Parathyroid adenoma (tissue), 2 donors: ENCODE measurements around the gene PHYKPL.

Source experiments
- H2AFZ ChIP-seq: fragments of 300-600 bp; sonication (generic); one replicate; pipeline ENCODE4 v1.7.0; 2017; ENCODE audit warnings: antibody characterized with exemption, mild to moderate bottlenecking
- H3K27ac ChIP-seq: fragments of 300-600 bp; sonication (generic); one replicate; pipeline ENCODE4 v1.7.0; 2017
- H3K27me3 ChIP-seq: fragments of 300-600 bp; sonication (generic); one replicate; pipeline ENCODE4 v1.7.0; 2017; ENCODE audit warnings: low read length; ENCODE audit not compliant: control insufficient read depth, insufficient read depth
- H3K36me3 ChIP-seq: fragments of 300-600 bp; sonication (generic); one replicate; pipeline ENCODE4 v1.7.0; 2017; ENCODE audit warnings: low read length; ENCODE audit not compliant: control insufficient read depth, insufficient read depth
- H3K4me1 ChIP-seq: fragments of 300-600 bp; sonication (generic); one replicate; pipeline ENCODE4 v1.7.0; 2017; ENCODE audit warnings: control low read depth
- H3K4me2 ChIP-seq: fragments of 300-600 bp; sonication (generic); one replicate; pipeline ENCODE4 v1.7.0; 2017; ENCODE audit warnings: low read length
- H3K4me3 ChIP-seq: fragments of 300-600 bp; sonication (generic); one replicate; pipeline ENCODE4 v1.7.0; 2017; ENCODE audit warnings: low read depth, low read length
- H3K79me2 ChIP-seq: fragments of 300-600 bp; sonication (generic); one replicate; pipeline ENCODE4 v1.7.0; 2017; ENCODE audit warnings: control low read depth
- H3K9ac ChIP-seq: fragments of 300-600 bp; sonication (generic); one replicate; pipeline ENCODE4 v1.7.0; 2017; ENCODE audit warnings: mild to moderate bottlenecking
- H3K9me3 ChIP-seq: fragments of 300-600 bp; sonication (generic); one replicate; pipeline ENCODE4 v1.7.0; 2017; ENCODE audit warnings: low read length; ENCODE audit not compliant: control insufficient read depth
- CTCF ChIP-seq: fragments of 300-600 bp; sonication (generic); IDR thresholded peaks from one replicate; pipeline ENCODE4 v1.7.0; 2017; ENCODE audit warnings: antibody characterized with exemption, mild to moderate bottlenecking
- donor health status: primary hyperparathyroidism.

PHYKPL gene

GRCh38 chr5:178196986-178197385 lies 35.6 kb downstream of the PHYKPL start:
- Histone ChIP-seq H3K4me3 (no peak overlapping the region), H3K27me3 (no peaks in the 10 kb centered on the region), H3K27ac (no peak overlapping the region), H3K4me1 (peaks cover 2% of the 10 kb centered on the region), H3K4me2 (no peak overlapping the region), H3K9ac (no peak overlapping the region), H3K79me2 (no peaks in the 10 kb centered on the region), H2AFZ (no peak overlapping the region), H3K9me3 (no peaks in the 10 kb centered on the region), H3K36me3 (no peaks in the 10 kb centered on the region)
- peak; percentile 27 for TF ChIP-seq CTCF

- Histone ChIP-seq H3K27me3 (no peaks in the 10 kb centered on the region), H3K4me3 (no peak overlapping the region), H3K27ac (peak overlapping the region; percentile 4), H3K4me1 (peaks cover 2% of the 10 kb centered on the region), H3K9me3 (no peaks in the 10 kb centered on the region), H3K79me2 (no peaks in the 10 kb centered on the region), H3K4me2 (no peak overlapping the region), H3K36me3 (no peaks in the 10 kb centered on the region), H3K9ac (no peak overlapping the region), H2AFZ (peak overlapping the region; percentile 74)
- TF ChIP-seq CTCF: no peak
These were observed 36.3 kb downstream of the PHYKPL start for GRCh38 chr5:178196281-178196812.

- H3K36me3 ChIP-seq: no peaks in the 10 kb centered on the region
- no peak for TF ChIP-seq CTCF
- H2AFZ ChIP-seq: no peak overlapping the region
- H3K79me2 ChIP-seq: no peaks in the 10 kb centered on the region
- no peak overlapping the region for H3K4me2 ChIP-seq
- H3K4me3 ChIP-seq: no peak overlapping the region
- no peaks in the 10 kb centered on the region for H3K9me3 ChIP-seq
- H3K9ac ChIP-seq: no peak overlapping the region
- peaks cover 2% of the 10 kb centered on the region for H3K4me1 ChIP-seq
- H3K27ac ChIP-seq: no peak overlapping the region
- no peaks in the 10 kb centered on the region for H3K27me3 ChIP-seq
These were observed 38.6 kb downstream of the PHYKPL start for GRCh38 chr5:178194026-178194425.

- Histone ChIP-seq H3K9ac (no peak overlapping the region), H3K27me3 (no peaks in the 10 kb centered on the region), H3K9me3 (no peaks in the 10 kb centered on the region), H2AFZ (no peak overlapping the region), H3K4me1 (peaks cover 2% of the 10 kb centered on the region), H3K4me3 (no peak overlapping the region), H3K4me2 (no peak overlapping the region), H3K79me2 (no peaks in the 10 kb centered on the region), H3K36me3 (no peaks in the 10 kb centered on the region), H3K27ac (no peak overlapping the region)
- no peak for TF ChIP-seq CTCF
These were observed 39.3 kb downstream of the PHYKPL start for GRCh38 chr5:178193251-178193809.

- H3K27ac ChIP-seq: no peak overlapping the region
- no peak overlapping the region for H2AFZ ChIP-seq
- H3K4me3 ChIP-seq: no peak overlapping the region
- H3K79me2 ChIP-seq: no peaks in the 10 kb centered on the region
- peaks cover 2% of the 10 kb centered on the region for H3K4me1 ChIP-seq
- no peak for TF ChIP-seq CTCF
- no peak overlapping the region for H3K9ac ChIP-seq
- no peaks in the 10 kb centered on the region for H3K36me3 ChIP-seq
- H3K4me2 ChIP-seq: no peak overlapping the region
- no peaks in the 10 kb centered on the region for H3K9me3 ChIP-seq
- H3K27me3 ChIP-seq: no peaks in the 10 kb centered on the region
These were observed 39.8 kb downstream of the PHYKPL start for GRCh38 chr5:178192787-178193186.
